PC-9 (cell line): ENCODE data around the gene SCCPDH. TPM values are rescaled to one million over a fixed set of nuclear protein-coding genes. Genes with fewer than 3 reads are reported as not detected.

Source experiments
- BruUV-seq: library from RNA; stranded (reverse); fragments of 400-500 nt; replicated peaks from 2 replicates; lab custom pipeline; 2021; lab: Mats Ljungman, UMichigan
- CTCF ChIA-PET: fragments of 300-600 bp; sonication (Branson Sonifier 250); formaldehyde crosslinking; loops from one replicate; lab custom pipeline; 2022; ENCODE audit warnings: antibody characterized with exemption; lab: Charles Lee
- POLR2A ChIA-PET: fragments of 300-600 bp; sonication (Branson Sonifier 250); formaldehyde crosslinking; loops from one replicate; lab custom pipeline; 2022; ENCODE audit warnings: antibody characterized with exemption; ENCODE audit not compliant: unreplicated experiment; lab: Charles Lee
- DNase-seq, 2 experiments: peaks; one replicate each; pipeline versions ENCODE4 v3.0.0 to v3.0.0-alpha.2; 2015 to 2022; ENCODE audit warnings: mixed read lengths in 1 of 2
- H2AFZ ChIP-seq: fragments of 200-600 bp; sonication (generic); 2 replicates; pipeline ENCODE4 v1.8.1; 2017; ENCODE audit warnings: antibody characterized with exemption
- H3F3A ChIP-seq: fragments of 200-600 bp; sonication (generic); 2 replicates; pipeline ENCODE4 v1.8.1; 2017; ENCODE audit warnings: antibody characterized with exemption, mild to moderate bottlenecking, low read depth; ENCODE audit not compliant: insufficient read depth
- H3K27ac ChIP-seq: fragments of 200-600 bp; sonication (generic); 2 replicates; pipeline ENCODE4 v1.6.1; 2016; ENCODE audit warnings: mixed run types
- H3K27me3 ChIP-seq: fragments of 200-600 bp; sonication (generic); 2 replicates; pipeline ENCODE4 v1.6.1; 2016; ENCODE audit warnings: low read depth, mixed run types; ENCODE audit not compliant: insufficient read depth
- H3K36me3 ChIP-seq: fragments of 200-600 bp; sonication (generic); 2 replicates; pipeline ENCODE4 v1.6.1; 2016; ENCODE audit warnings: low read depth, mixed run types
- H3K4me1 ChIP-seq: fragments of 200-600 bp; sonication (generic); replicated peaks from 2 replicates; pipeline ENCODE4 v1.6.1; 2016; ENCODE audit warnings: mixed run types; ENCODE audit not compliant: insufficient read depth
- H3K4me2 ChIP-seq: fragments of 200-600 bp; sonication (generic); 2 replicates; pipeline ENCODE4 v1.6.1; 2017; ENCODE audit warnings: mixed run types
- H3K4me3 ChIP-seq: fragments of 200-600 bp; sonication (generic); 2 replicates; pipeline ENCODE4 v1.6.1; 2016; ENCODE audit warnings: mixed run types
- H3K79me2 ChIP-seq: fragments of 200-600 bp; sonication (generic); 2 replicates; pipeline ENCODE4 v1.6.1; 2017; ENCODE audit warnings: low read depth, mixed run types
- H3K9me2 ChIP-seq: fragments of 200-600 bp; sonication (generic); 2 replicates; pipeline ENCODE4 v1.8.1; 2017; ENCODE audit warnings: mild to moderate bottlenecking; ENCODE audit not compliant: insufficient read depth
- H3K9me3 ChIP-seq: fragments of 200-600 bp; sonication (generic); 2 replicates; pipeline ENCODE4 v1.8.1; 2016; ENCODE audit warnings: low read depth; ENCODE audit not compliant: insufficient read depth
- H4K20me1 ChIP-seq: fragments of 200-600 bp; sonication (generic); 2 replicates; pipeline ENCODE4 v1.8.1; 2017; ENCODE audit not compliant: insufficient read depth
- EZH2 ChIP-seq: fragments of 200-600 bp; sonication (generic); IDR thresholded peaks from 2 replicates; pipeline ENCODE4 v1.8.0; 2017; ENCODE audit warnings: antibody characterized with exemption, low read depth
- intact Hi-C: fragments of 100-400 bp; cut with micrococcal nuclease; formaldehyde crosslinking; loops from one replicate; pipeline ENCODE4 v1.10.0; 2022; ENCODE audit not compliant: unreplicated experiment
- total RNA-seq: library from RNA; stranded (reverse); gene quantifications from 2 replicates; pipeline ENCODE4 v1.2.3, GENCODE V29; 2021
- TF ChIP-seq, protein P1 (sequence below): fragments of 200-600 bp; sonication (generic); conservative IDR thresholded peaks from 2 replicates; pipeline ENCODE4 v1.6.1; 2017; ENCODE audit warnings: mixed run types, antibody characterized with exemption, mild to moderate bottlenecking, moderate library complexity

Gene SCCPDH
- total RNA-seq, 1 experiment from 2014 or later: 17.2 TPM

DNA sequence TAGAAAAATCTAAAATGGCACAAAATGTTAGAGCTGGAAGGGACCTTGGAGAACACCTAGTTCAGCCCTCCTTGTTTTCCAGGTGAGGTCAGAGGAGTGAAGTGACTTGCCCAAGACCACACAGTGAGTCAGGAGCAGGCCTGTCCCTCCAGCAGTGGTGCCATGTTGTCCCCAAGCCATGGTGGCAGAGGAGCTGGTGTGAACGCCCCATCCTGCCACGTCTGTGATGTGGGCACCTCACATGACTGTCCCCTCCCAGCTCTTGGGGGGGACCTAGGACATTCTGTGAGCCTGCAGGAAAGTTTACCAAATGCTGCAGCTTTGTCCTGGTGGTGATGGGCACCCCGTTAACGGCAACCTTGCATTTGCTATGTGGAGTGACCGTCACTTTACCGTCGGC, 66.2 kb downstream of the SCCPDH start:
- Histone ChIP-seq H3K36me3 (no peaks in the 10 kb centered on the region), H2AFZ (no peak overlapping the region), H3K4me2 (no peak overlapping the region), H3K4me3 (no peak overlapping the region), H3K9me3 (no peaks in the 10 kb centered on the region; the same call in 1 of the 2 replicates), H3K9me2 (no peaks in the 10 kb centered on the region), H3K4me1 (0 out of 2 replicates have a peak, but pooled peaks cover 9% of the 10 kb centered on the region), H3K27me3 (no peaks in the 10 kb centered on the region), H3K79me2 (no peaks in the 10 kb centered on the region), H3K27ac (no peak overlapping the region), H4K20me1 (no peaks in the 10 kb centered on the region), H3F3A (no peaks in the 10 kb centered on the region)
- TF ChIP-seq, protein P1, sequence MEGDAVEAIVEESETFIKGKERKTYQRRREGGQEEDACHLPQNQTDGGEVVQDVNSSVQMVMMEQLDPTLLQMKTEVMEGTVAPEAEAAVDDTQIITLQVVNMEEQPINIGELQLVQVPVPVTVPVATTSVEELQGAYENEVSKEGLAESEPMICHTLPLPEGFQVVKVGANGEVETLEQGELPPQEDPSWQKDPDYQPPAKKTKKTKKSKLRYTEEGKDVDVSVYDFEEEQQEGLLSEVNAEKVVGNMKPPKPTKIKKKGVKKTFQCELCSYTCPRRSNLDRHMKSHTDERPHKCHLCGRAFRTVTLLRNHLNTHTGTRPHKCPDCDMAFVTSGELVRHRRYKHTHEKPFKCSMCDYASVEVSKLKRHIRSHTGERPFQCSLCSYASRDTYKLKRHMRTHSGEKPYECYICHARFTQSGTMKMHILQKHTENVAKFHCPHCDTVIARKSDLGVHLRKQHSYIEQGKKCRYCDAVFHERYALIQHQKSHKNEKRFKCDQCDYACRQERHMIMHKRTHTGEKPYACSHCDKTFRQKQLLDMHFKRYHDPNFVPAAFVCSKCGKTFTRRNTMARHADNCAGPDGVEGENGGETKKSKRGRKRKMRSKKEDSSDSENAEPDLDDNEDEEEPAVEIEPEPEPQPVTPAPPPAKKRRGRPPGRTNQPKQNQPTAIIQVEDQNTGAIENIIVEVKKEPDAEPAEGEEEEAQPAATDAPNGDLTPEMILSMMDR: no peak
- no peak for TF ChIP-seq EZH2
- CTCF ChIA-PET: no interaction called here
- intact Hi-C loops: no loop called here
- POLR2A ChIA-PET: no interaction called here
- DNase-seq: no peak
- BruUV-seq: no TSS peak

- H3K79me2 ChIP-seq: no peaks in the 10 kb centered on the region
- H3K9me3 ChIP-seq: no peaks in the 10 kb centered on the region; the same call in 1 of the 2 replicates
- no peaks in the 10 kb centered on the region for H3K36me3 ChIP-seq
- no peaks in the 10 kb centered on the region for H3K9me2 ChIP-seq
- no peak for DNase-seq
- CTCF ChIA-PET: no interaction called here
- POLR2A ChIA-PET: no interaction called here
- no peak overlapping the region for H3K27ac ChIP-seq
- no peaks in the 10 kb centered on the region for H3F3A ChIP-seq
- TF ChIP-seq, protein P1: no peak
- TF ChIP-seq EZH2: no peak
- no TSS peak for BruUV-seq
- no peaks in the 10 kb centered on the region for H3K27me3 ChIP-seq
- H3K4me2 ChIP-seq: no peak overlapping the region
- H3K4me3 ChIP-seq: no peak overlapping the region
- intact Hi-C loops: no loop called here
- no peaks in the 10 kb centered on the region for H4K20me1 ChIP-seq
- H3K4me1 ChIP-seq: 0 out of 2 replicates have a peak, but pooled peaks cover 9% of the 10 kb centered on the region
- H2AFZ ChIP-seq: no peak overlapping the region
Measured at GRCh38 chr1:246790833-246791232, 66.6 kb downstream of the SCCPDH start.

GRCh38 chr1:246791303-246791918, 67.2 kb downstream of the SCCPDH start:
- TF ChIP-seq, protein P1: no peak
- Histone ChIP-seq H3K27ac (no peak overlapping the region), H3K9me2 (no peaks in the 10 kb centered on the region), H3K27me3 (no peaks in the 10 kb centered on the region), H3K79me2 (no peaks in the 10 kb centered on the region), H3K4me2 (no peak overlapping the region), H3K4me1 (0 out of 2 replicates have a peak, but pooled peaks cover 9% of the 10 kb centered on the region), H3K4me3 (no peak overlapping the region), H3F3A (no peaks in the 10 kb centered on the region), H4K20me1 (no peaks in the 10 kb centered on the region), H3K36me3 (no peaks in the 10 kb centered on the region), H3K9me3 (no peaks in the 10 kb centered on the region), H2AFZ (no peak overlapping the region)
- intact Hi-C loops: no loop called here
- ChIA-PET POLR2A (no interaction called here), CTCF (no interaction called here)
- BruUV-seq: no TSS peak
- no peak for DNase-seq
